GM18519 (cell line): ENCODE measurements around the gene ZFAND2A.
"Not testable (repeated sequence)": the region's sequence is repeated elsewhere in the genome, so short reads cannot be mapped to it uniquely, and the experiment has no call there.

ENCODE experiments used
- ATAC-seq: cut with Tn5 transposase; IDR thresholded peaks from one replicate; pipeline ENCODE4 v1.9.1; 2021; ENCODE audit warnings: mild to moderate bottlenecking, moderate library complexity; ENCODE audit not compliant: unreplicated experiment, low FRiP score

ZFAND2A gene

GRCh38 chr7:1159891-1160669, at the start of gene ZFAND2A:
Gene ZFAND2A, minus strand, starts transcription at chr7:1160196. Its CDS starts 1,984 bp downstream, at chr7:1158212.
- peak; percentile 86 for ATAC-seq

- ATAC-seq: no peak
Measured at GRCh38 chr7:1209097-1209496, 49.1 kb upstream of the ZFAND2A start.

- not testable (repeated sequence) for ATAC-seq
Measured at GRCh38 chr7:1205742-1206141, 45.7 kb upstream of the ZFAND2A start.

- no peak for ATAC-seq
Measured at GRCh38 chr7:1204460-1205140, 44.6 kb upstream of the ZFAND2A start.

GRCh38 chr7:1202914-1203313, 42.9 kb upstream of the ZFAND2A start:
- not testable (repeated sequence) for ATAC-seq

- no peak for ATAC-seq
Measured at GRCh38 chr7:1201916-1202315, 41.9 kb upstream of the ZFAND2A start.

- ATAC-seq: no peak
Measured at GRCh38 chr7:1200045-1200444, 40.0 kb upstream of the ZFAND2A start.

GRCh38 chr7:1197997-1198625, 38.1 kb upstream of the ZFAND2A start:
- ATAC-seq: no peak

- no peak for ATAC-seq
Measured at GRCh38 chr7:1196950-1197349, 37.0 kb upstream of the ZFAND2A start.

GRCh38 chr7:1196441-1196840, 36.4 kb upstream of the ZFAND2A start:
- ATAC-seq: not testable (repeated sequence)

- no peak for ATAC-seq
Measured at GRCh38 chr7:1193593-1194424, 33.8 kb upstream of the ZFAND2A start.

GRCh38 chr7:1192171-1192676, 32.2 kb upstream of the ZFAND2A start:
- no peak for ATAC-seq

- no peak for ATAC-seq
Measured at GRCh38 chr7:1189986-1190772, 30.2 kb upstream of the ZFAND2A start.

- ATAC-seq: no peak
Measured at GRCh38 chr7:1188720-1189294, 28.8 kb upstream of the ZFAND2A start.

- ATAC-seq: no peak
Measured at GRCh38 chr7:1187127-1187526, 27.1 kb upstream of the ZFAND2A start.

- ATAC-seq: no peak
Measured at GRCh38 chr7:1181640-1182039, 21.6 kb upstream of the ZFAND2A start.

GRCh38 chr7:1181031-1181430, 21.0 kb upstream of the ZFAND2A start:
- no peak for ATAC-seq

- no peak for ATAC-seq
Measured at GRCh38 chr7:1176891-1177373, 16.9 kb upstream of the ZFAND2A start.
